HUES64 (cell line): ENCODE results near the gene NPHS2.
"Not testable (repeated sequence)": the region's sequence is repeated elsewhere in the genome, so short reads cannot be mapped to it uniquely, and the experiment has no call there.

Experiments used
- H3K27ac ChIP-seq: 2 replicates; pipeline ENCODE4 v1.7.0; 2013; ENCODE audit warnings: low read depth, low read length, inconsistent platforms
- H3K27me3 ChIP-seq: 2 replicates; pipeline ENCODE4 v1.6.1; 2013; ENCODE audit warnings: mild to moderate bottlenecking, low read length; ENCODE audit not compliant: insufficient read depth
- H3K36me3 ChIP-seq: 2 replicates; pipeline ENCODE4 v1.6.1; 2013; ENCODE audit warnings: mild to moderate bottlenecking, low read length; ENCODE audit not compliant: insufficient read depth
- H3K4me1 ChIP-seq: 2 replicates; pipeline ENCODE4 v1.6.1; 2013; ENCODE audit warnings: mild to moderate bottlenecking, low read length, moderate library complexity; ENCODE audit not compliant: insufficient read depth
- H3K4me3 ChIP-seq: 2 replicates; pipeline ENCODE4 v1.5.1; 2013; ENCODE audit warnings: mild to moderate bottlenecking, low read length, moderate library complexity
- H3K9ac ChIP-seq: 2 replicates; pipeline ENCODE4 v1.6.1; 2013; ENCODE audit warnings: mild to moderate bottlenecking, low read depth, low read length
- H3K9me3 ChIP-seq: 2 replicates; pipeline ENCODE4 v1.6.1; 2013; ENCODE audit warnings: low read depth, low read length; ENCODE audit not compliant: insufficient read depth
- WGBS: fragments of 150-250, 120-280 bp; methylation state at CpG from one replicate; pipeline ENCODE4 v1.1.7; 2013; ENCODE audit warnings: missing lambda C conversion rate; 5-methylcytosine and 5-hydroxymethylcytosine counted together

Gene NPHS2

DNA sequence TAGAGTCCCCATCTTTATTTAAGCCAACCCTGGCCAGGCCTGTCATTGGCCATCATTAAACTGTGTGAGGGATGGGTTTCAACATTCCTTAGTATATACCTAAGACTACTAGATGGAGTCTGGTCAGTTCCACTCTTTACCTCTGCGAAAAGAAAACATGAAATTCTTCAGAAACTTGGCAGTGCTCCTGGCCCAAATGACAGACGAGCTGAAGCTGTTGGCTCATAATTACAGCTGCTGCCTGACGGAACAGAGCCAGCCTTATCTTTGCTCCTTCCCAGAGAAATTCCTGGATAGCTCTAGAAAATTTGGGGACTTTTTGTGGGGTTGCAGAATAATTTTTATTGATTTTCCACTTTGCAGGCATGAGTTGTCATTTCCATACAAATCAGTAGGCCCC is 30.4 kb downstream of the NPHS2 start:
- no peaks in the 10 kb centered on the region for H3K4me1 ChIP-seq
- no peaks in the 10 kb centered on the region for H3K27me3 ChIP-seq
- H3K4me3 ChIP-seq = no peak overlapping the region
- no peaks in the 10 kb centered on the region for H3K36me3 ChIP-seq
- peaks cover 12% of the 10 kb centered on the region for H3K9me3 ChIP-seq
- no peak overlapping the region for H3K27ac ChIP-seq
- H3K9ac ChIP-seq = no peak overlapping the region
- WGBS = 95% methylated on average over 3 of the region's 3 CpGs

DNA sequence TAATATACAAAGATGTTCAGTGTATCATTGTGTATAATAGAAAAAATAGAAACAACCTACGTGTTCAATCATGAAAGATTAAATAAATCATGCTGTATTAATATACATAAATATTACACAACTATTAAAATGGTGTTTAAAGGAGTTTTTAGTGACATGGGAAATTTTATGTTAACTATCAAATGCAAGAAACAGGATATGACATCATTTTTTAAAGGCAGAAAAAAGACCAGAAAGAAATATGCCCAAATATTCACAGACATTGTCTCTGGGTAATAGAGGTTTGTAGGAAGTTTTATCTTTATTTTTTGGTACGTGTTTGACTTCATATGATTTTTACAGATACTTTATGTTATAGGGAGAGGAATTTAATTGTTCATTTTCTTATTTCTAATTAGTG is 34.0 kb downstream of the NPHS2 start:
- H3K36me3 ChIP-seq = no peaks in the 10 kb centered on the region
- no peaks in the 10 kb centered on the region for H3K27me3 ChIP-seq
- peaks cover 12% of the 10 kb centered on the region for H3K9me3 ChIP-seq
- no peak overlapping the region for H3K27ac ChIP-seq
- H3K4me3 ChIP-seq = no peak overlapping the region
- no CpG with 5 or more reads among the region's 2 CpGs for WGBS
- H3K9ac ChIP-seq = no peak overlapping the region
- no peaks in the 10 kb centered on the region for H3K4me1 ChIP-seq

DNA sequence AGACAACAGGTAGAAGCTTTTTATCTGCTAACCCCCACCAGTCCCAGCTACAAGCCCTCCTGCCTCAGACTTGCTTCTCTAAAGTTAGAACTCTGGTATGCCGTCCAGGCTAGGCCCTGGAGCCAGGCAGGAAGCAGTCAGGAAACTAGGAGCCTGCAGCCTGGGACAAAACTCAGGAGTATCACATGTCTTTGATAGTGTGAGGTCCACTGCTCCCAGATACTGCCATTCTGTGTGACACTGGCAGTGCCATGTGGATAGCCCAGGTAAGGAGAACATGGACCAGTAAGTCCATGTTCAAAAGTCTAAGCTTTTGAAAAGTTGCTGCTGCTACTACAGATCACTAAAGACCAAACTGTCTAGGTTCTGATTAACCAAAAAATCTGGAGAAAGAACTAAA is 45.4 kb downstream of the NPHS2 start:
- H3K27ac ChIP-seq = peak overlapping the region; percentile 83; the same call in 1 of the 2 replicates
- no peaks in the 10 kb centered on the region for H3K36me3 ChIP-seq
- no peak overlapping the region for H3K4me3 ChIP-seq
- no peak overlapping the region for H3K9ac ChIP-seq
- WGBS = 53% methylated on average over 1 of the region's 1 CpG
- peaks cover 18% of the 10 kb centered on the region for H3K4me1 ChIP-seq
- H3K27me3 ChIP-seq = peaks cover 2% of the 10 kb centered on the region; the same call in 1 of the 2 replicates
- no peaks in the 10 kb centered on the region for H3K9me3 ChIP-seq

DNA sequence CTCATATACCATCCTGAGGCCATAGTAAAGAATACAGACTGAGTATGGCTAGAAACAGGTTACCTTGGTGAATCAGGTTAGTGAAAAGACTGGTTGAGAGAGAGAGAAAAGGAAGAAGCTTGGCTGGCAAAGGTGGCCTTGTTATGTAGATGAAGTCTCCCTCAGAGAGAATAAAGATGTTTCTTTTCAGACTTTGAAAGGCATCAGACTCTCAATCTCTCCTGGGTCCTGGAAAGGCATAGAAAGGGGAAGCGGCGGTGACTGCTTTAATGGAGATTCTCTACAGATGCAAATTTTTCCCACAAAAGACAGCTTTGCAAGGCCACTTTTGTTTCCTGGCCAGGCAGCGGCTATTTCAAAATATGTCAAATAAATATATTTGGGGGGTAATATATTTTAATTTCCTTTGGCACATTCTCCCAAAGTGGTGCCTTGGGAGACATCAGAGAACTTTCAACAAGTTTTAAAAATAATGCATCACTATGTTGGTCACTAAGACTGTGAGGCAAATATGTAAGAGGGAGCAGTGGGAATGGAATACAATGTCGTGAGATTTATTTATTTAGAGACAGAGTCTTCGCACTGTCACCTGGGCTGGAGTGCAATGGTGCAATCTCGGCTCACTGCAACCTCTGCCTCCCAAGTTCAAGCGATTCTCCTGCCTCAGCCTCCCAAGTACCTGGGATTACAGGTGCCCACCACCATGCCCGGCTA is 46.1 kb downstream of the NPHS2 start:
- no peaks in the 10 kb centered on the region for H3K36me3 ChIP-seq
- 59% methylated on average over 7 of the region's 8 CpGs for WGBS
- no peak overlapping the region for H3K9ac ChIP-seq
- peaks cover 2% of the 10 kb centered on the region; the same call in 1 of the 2 replicates for H3K27me3 ChIP-seq
- peak overlapping the region; percentile 90 for H3K27ac ChIP-seq
- no peak overlapping the region; the same call in 1 of the 2 replicates for H3K4me3 ChIP-seq
- peaks cover 18% of the 10 kb centered on the region for H3K4me1 ChIP-seq
- no peaks in the 10 kb centered on the region for H3K9me3 ChIP-seq

DNA sequence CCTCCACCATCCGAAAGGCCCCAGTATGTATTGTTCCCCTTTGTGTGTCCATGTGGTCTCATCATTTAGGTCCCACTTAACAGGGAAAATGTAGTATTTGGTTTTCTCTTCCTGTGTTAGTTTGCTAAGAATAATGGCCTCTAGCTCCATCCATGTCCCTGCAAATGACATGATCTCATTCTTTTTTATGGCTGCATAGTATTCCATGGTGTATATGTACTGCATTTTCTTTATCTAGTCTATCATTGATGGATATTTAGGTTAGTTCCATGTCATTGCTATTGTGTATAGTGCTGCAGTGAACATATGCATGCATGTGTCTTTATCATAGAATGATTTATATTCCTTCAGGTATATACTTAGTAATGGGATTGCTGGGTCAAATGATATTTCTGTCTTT is 57.2 kb downstream of the NPHS2 start:
- H3K4me1 ChIP-seq, H3K27ac ChIP-seq, H3K9me3 ChIP-seq, H3K4me3 ChIP-seq, H3K36me3 ChIP-seq, H3K9ac ChIP-seq, H3K27me3 ChIP-seq: not testable (repeated sequence)
- 89% methylated on average over 1 of the region's 1 CpG for WGBS

DNA sequence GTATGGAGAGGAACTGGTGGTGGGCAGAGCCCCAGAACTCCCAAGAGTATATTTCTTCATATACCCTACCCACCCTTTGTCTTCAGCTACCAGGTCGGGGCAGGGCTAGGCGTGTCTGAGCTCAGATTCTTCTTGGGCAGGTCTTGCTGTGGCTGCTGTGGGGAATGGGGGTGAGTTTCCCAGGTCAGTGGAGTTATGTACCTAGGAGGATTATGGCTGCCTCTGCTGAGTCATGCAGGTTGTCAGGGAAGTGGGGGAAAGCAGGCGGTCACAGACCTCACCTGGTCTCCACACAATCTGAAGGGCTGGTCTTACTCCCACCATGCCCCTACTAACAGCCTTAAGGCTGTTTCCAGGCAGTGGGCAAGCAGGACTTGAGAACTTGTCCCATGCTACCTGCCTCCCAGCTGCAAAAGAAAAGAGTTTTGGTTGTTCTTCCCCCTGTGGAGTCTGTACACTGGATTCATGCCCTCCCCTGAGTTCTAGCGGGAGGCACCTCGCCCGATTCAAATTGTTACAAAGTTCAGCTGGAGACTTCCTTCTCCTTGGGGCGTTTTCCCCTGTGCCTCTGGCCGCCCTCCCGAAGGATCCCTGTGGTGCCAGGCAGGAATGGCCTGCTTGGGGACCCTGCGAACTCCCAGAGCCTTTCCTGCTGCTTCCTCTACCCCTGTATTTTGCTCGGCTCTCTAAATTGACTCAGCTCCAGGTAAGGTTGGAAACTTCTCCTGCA is 58.6 kb downstream of the NPHS2 start:
- Histone ChIP-seq H3K9me3 (no peaks in the 10 kb centered on the region), H3K9ac (no peak overlapping the region), H3K4me3 (no peak overlapping the region), H3K4me1 (no peaks in the 10 kb centered on the region), H3K27ac (no peak overlapping the region), H3K27me3 (no peaks in the 10 kb centered on the region), H3K36me3 (no peaks in the 10 kb centered on the region)
- WGBS = 83% methylated on average over 11 of the region's 11 CpGs

DNA sequence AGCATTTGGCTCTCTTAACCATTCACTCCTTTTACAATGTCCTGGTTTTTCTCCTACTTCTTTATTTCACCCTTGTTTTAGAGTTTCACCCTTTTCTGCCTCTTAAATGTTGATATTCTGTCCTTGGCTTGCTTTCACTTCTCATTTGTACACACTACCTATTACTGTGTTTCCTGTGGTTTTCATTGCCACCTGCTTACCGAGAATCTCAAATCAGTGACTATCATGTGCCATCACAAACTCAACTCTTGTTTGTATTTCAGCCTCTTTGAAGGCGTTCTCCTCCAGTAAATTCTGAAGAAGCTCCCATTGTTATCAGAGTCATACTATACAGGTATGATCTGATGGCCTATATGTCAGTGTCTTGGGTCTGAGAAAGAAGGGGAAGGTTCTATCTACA is 65.7 kb downstream of the NPHS2 start:
- Histone ChIP-seq H3K9me3 (no peaks in the 10 kb centered on the region), H3K4me1 (no peaks in the 10 kb centered on the region), H3K36me3 (no peaks in the 10 kb centered on the region), H3K27ac (no peak overlapping the region), H3K27me3 (no peaks in the 10 kb centered on the region), H3K4me3 (no peak overlapping the region), H3K9ac (no peak overlapping the region)
- 48% methylated on average over 2 of the region's 2 CpGs for WGBS

DNA sequence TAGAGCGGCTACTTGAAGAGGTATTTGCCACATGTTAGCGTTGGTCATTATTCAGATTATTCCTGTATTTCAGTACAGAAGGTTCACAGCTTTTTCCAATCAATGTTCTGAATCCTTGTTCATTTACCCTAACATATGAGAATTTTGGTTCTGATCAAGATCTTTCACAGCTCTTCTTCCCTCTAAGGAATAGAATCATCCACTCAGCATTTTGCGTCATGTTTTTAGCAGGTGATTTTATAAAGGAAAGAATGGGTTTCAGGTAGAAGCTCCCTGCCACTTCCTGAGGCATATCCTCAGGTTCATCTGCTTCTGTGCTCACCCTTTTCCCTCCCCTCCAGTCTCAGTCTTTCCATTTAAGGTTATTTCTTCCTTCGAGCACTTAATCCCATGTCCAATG is 66.4 kb downstream of the NPHS2 start:
- H3K36me3 ChIP-seq = no peaks in the 10 kb centered on the region
- no peak overlapping the region for H3K4me3 ChIP-seq
- WGBS = 50% methylated on average over 2 of the region's 4 CpGs
- H3K27ac ChIP-seq = no peak overlapping the region
- H3K9me3 ChIP-seq = no peaks in the 10 kb centered on the region
- H3K27me3 ChIP-seq = no peaks in the 10 kb centered on the region
- no peaks in the 10 kb centered on the region for H3K4me1 ChIP-seq
- H3K9ac ChIP-seq = no peak overlapping the region

DNA sequence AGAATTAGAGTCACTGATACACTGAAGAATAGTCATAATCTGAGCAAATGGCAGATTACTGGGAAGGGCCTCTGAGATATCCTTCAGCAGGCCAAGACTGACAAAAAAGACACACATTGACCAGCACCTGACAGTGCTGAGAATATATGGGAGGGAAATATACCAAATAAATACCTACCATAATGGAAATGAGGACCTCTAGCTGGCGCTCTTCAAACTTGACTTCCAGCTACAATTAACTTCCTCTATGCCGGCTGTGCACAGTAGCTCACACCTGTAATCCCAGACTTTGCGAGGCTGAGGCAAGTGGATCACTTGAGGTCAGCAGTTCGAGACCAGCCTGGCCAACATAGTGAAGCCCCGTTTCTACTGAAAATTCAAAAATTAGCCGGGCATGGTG is 69.5 kb downstream of the NPHS2 start:
- Histone ChIP-seq H3K4me3 (no peak overlapping the region), H3K36me3 (no peaks in the 10 kb centered on the region), H3K9me3 (no peaks in the 10 kb centered on the region), H3K9ac (no peak overlapping the region), H3K27ac (no peak overlapping the region), H3K27me3 (no peaks in the 10 kb centered on the region), H3K4me1 (no peaks in the 10 kb centered on the region)
- 95% methylated on average over 6 of the region's 6 CpGs for WGBS
